Measurements from ENCODE around the gene DMWD.

Gene DMWD

DNA sequence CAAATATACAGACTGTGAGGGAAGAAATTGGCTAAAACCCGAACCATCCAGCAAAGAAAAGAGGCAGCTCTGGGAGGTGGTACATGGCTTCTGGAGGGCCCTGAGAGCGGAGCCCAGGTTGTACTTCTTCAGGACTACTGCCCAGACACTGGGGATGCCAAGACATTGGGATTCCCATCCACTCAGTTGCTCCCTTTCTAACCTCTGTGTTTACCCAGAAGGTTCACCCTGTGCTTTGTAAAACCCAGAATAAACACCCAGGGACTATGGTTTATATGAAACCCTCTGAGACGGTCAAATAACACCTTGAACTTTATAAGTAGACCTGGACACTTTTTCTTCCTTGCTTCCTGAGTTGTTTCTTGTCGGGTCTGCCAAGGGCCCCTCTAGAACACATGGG, 49.7 kb downstream of the DMWD start:
- no peak for FAIRE-seq

DNA sequence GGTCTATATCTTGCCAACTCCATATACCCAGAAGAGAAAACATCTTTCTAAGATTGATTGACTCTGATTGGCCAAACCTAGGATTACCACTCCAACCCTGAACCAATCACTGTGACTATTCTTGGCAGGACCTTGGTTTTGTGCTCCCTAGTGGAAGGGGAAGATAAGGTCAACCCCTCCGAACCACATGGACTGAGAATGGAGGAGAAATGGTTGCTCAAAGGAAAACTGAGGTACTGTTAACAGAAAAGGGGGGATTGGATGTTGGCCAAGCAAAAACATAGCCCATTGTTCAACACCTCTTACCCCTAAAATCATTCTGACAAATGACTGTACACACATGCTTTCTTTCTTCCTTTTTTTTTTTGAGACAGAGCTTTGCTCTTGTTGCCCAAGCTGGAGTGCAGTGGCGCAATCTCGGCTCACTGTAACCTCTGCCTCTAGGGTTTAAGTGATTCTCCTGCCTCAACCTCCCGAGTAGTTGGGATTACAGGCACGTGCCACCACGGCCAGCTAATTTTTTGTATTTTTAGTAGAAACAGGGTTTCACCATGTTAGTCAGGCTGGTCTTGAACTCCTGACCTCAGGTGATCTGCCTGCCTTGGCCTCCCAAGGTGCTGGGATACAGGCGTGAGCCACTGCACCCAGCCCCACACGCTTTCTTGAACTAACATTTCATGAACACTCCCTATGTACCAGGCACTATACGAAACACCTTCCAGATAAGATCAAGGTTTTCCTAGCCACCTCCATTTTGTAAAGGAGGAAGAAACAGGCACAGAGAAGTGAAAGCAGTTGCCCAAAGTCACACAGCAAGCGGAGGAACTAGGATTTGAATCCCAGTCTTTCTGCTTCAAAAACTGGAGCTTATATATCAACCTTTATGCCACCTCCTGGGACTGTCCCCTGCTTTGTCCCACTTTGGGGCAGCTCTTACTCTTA, 52.9 kb downstream of the DMWD start:
- FAIRE-seq, result no peak

DNA sequence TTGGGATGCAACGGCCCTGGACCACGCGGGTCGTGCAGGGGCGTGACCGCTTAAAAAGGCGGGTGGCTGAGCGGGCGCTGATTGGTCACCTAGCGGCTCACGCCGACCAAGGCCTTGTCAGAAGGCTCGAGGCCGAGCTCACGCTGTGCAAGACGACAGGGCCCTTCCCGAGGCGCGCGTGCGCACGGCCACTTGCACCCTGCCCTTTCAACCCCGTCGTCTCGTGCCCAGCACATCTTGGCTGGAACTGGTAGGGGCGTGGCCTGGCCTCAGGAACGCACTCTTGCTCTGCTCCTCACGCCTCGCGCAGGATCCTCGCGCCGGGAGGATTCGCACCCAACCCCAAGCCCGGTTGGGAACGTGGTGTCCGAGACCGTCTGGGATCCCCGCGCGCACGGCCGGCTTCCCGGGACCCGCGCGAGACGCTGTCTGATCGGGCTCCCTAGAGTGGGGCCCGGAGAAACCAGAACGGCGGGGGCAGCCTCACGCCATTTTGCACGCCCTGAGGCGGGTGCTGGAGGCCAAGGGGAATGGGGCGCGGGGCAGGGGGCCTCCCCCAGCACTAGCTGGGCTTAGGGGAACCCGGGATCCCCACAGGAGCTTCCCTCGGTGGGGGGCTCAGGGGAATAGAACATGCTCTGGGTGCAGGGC, 59.4 kb downstream of the DMWD start, which contains the start of gene MEIOSIN:
MEIOSIN (plus strand) TSS at position 280 of the 651 bp plus-strand sequence. CDS start 1,938 bp downstream, outside the sequence.
- FAIRE-seq, result no peak

Measured in TTC549 (cell line).